HL-60 (cell line): ENCODE data around the gene IL1B.

Experiments
- DNase-seq, 2 experiments: peaks; one replicate each; pipeline ENCODE4 v3.0.0-alpha.2; 2010 to 2020; ENCODE audit warnings: low read depth in 1 of 2, low spot score in 1 of 2
- H3K27ac ChIP-seq: fragments of 250-450 bp; sonication (Bioruptor Pico); replicated peaks from 2 replicates; pipeline ENCODE4 v1.5.1; 2020; ENCODE audit warnings: mild to moderate bottlenecking, moderate library complexity
- H3K27me3 ChIP-seq: fragments of 250-450 bp; sonication (Bioruptor Pico); 2 replicates; pipeline ENCODE4 v1.5.1; 2021; ENCODE audit warnings: mild to moderate bottlenecking, moderate library complexity; ENCODE audit not compliant: insufficient read depth, poor library complexity, severe bottlenecking
- H3K4me3 ChIP-seq: replicated peaks from 2 replicates; pipeline ENCODE4 v1.5.1; 2011; ENCODE audit warnings: mild to moderate bottlenecking, control low read depth, low read length; ENCODE audit not compliant: insufficient read depth
- GABPA ChIP-seq: IDR thresholded peaks from 2 replicates; pipeline ENCODE4 v1.6.1; 2012; ENCODE audit warnings: low read depth
- POLR2AphosphoS5 ChIP-seq: IDR thresholded peaks from 2 replicates; pipeline ENCODE4 v1.6.1; 2012; ENCODE audit warnings: low read depth
- SPI1 ChIP-seq: IDR thresholded peaks from 2 replicates; pipeline ENCODE4 v1.6.1; 2012; ENCODE audit warnings: low read depth, mild to moderate bottlenecking, borderline replicate concordance
- TF ChIP-seq, protein P1 (sequence below): IDR thresholded peaks from 2 replicates; pipeline ENCODE4 v1.6.1; 2012; ENCODE audit warnings: low read depth; ENCODE audit not compliant: insufficient replicate concordance
- TF ChIP-seq, protein P2 (sequence below): IDR thresholded peaks from one replicate; pipeline ENCODE4 v1.5.1; 2011; ENCODE audit warnings: low read length, control low read depth, inconsistent platforms; ENCODE audit not compliant: insufficient read depth

The IL1B gene

DNA sequence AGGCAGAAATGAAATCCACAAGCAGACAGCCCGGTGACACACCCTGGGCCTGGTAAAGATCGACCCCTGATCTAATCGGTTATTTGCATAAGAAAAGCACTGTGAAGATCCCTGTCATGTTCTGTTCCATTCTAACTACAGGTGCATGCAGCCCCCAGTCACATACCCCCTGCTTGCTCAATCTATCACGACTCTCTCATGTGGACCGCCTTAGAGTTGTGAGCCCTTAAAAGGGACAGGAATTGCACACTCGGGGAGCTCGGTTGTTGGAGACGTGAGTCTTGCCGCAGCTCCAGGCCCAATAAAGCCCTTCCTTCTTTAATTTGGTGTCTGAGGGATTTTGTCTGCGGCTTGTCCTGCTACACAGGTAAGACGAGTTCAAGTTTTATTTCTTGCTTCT, 13.4 kb upstream of the IL1B start:
- no peak overlapping the region for H3K27ac ChIP-seq
- no peak overlapping the region for H3K4me3 ChIP-seq

DNA sequence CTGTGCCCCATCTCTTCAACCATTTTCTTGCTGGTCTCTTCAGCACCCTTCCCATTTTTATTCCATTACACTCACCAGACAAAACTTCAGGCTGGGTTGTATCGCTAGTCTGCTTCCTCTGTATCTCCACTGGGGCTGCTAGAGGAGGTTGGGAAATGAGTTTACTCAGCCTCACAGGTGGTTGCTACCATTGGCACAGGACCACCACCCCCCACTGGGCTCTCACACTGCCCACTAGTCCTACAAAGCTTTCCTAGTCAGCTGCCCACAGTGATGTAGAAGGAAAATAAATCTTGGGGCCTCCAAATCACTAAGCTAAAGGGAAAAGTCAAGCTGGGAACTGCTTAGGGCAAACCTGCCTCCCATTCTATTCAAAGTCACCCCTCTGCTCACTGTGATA, 12.3 kb upstream of the IL1B start:
- TF ChIP-seq GABPA, result no peak
- TF ChIP-seq, protein P1, sequence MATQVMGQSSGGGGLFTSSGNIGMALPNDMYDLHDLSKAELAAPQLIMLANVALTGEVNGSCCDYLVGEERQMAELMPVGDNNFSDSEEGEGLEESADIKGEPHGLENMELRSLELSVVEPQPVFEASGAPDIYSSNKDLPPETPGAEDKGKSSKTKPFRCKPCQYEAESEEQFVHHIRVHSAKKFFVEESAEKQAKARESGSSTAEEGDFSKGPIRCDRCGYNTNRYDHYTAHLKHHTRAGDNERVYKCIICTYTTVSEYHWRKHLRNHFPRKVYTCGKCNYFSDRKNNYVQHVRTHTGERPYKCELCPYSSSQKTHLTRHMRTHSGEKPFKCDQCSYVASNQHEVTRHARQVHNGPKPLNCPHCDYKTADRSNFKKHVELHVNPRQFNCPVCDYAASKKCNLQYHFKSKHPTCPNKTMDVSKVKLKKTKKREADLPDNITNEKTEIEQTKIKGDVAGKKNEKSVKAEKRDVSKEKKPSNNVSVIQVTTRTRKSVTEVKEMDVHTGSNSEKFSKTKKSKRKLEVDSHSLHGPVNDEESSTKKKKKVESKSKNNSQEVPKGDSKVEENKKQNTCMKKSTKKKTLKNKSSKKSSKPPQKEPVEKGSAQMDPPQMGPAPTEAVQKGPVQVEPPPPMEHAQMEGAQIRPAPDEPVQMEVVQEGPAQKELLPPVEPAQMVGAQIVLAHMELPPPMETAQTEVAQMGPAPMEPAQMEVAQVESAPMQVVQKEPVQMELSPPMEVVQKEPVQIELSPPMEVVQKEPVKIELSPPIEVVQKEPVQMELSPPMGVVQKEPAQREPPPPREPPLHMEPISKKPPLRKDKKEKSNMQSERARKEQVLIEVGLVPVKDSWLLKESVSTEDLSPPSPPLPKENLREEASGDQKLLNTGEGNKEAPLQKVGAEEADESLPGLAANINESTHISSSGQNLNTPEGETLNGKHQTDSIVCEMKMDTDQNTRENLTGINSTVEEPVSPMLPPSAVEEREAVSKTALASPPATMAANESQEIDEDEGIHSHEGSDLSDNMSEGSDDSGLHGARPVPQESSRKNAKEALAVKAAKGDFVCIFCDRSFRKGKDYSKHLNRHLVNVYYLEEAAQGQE, result no peak
- TF ChIP-seq SPI1, result no peak
- TF ChIP-seq POLR2AphosphoS5, result no peak
- TF ChIP-seq, protein P2, sequence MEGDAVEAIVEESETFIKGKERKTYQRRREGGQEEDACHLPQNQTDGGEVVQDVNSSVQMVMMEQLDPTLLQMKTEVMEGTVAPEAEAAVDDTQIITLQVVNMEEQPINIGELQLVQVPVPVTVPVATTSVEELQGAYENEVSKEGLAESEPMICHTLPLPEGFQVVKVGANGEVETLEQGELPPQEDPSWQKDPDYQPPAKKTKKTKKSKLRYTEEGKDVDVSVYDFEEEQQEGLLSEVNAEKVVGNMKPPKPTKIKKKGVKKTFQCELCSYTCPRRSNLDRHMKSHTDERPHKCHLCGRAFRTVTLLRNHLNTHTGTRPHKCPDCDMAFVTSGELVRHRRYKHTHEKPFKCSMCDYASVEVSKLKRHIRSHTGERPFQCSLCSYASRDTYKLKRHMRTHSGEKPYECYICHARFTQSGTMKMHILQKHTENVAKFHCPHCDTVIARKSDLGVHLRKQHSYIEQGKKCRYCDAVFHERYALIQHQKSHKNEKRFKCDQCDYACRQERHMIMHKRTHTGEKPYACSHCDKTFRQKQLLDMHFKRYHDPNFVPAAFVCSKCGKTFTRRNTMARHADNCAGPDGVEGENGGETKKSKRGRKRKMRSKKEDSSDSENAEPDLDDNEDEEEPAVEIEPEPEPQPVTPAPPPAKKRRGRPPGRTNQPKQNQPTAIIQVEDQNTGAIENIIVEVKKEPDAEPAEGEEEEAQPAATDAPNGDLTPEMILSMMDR, result no peak
- no peak for DNase-seq
- no peaks in the 10 kb centered on the region for H3K27me3 ChIP-seq
- H3K27ac ChIP-seq, result no peak overlapping the region
- no peak overlapping the region for H3K4me3 ChIP-seq

More for the DNA sequence above, 13.4 kb upstream of the IL1B start:
- no peak for DNase-seq
- no peaks in the 10 kb centered on the region for H3K27me3 ChIP-seq
- TF ChIP-seq, protein P2, result no peak
- TF ChIP-seq, protein P1, result no peak
- no peak for TF ChIP-seq GABPA
- no peak for TF ChIP-seq SPI1
- TF ChIP-seq POLR2AphosphoS5, result no peak

DNA sequence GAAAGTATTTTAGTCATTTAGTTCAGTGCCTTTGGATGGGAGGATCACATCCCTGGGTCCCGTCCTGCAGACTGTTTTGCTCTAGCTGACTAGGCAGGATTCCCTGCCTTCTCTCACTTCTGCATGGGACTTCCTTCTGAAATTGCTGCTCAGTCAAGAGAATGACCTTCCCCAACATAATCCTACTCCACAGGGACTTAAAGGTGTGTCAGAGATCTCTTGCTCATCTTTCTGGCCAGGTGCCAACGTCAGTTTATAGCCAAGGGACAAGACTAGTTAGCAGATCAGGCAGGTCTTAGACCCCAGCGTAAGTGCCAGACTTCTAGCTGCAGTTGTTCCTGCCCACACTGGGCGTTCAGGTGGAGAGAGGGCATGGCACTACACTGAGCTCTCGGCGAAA, 9.5 kb upstream of the IL1B start:
- TF ChIP-seq, protein P2, result no peak
- TF ChIP-seq, protein P1, result no peak
- TF ChIP-seq SPI1 (no peak), GABPA (no peak), POLR2AphosphoS5 (no peak)
- H3K27me3 ChIP-seq, result no peaks in the 10 kb centered on the region
- H3K4me3 ChIP-seq, result no peak overlapping the region
- no peak for DNase-seq
- no peak overlapping the region for H3K27ac ChIP-seq
